ENCODE data around the gene PSMD13.

PSMD13 gene

DNA sequence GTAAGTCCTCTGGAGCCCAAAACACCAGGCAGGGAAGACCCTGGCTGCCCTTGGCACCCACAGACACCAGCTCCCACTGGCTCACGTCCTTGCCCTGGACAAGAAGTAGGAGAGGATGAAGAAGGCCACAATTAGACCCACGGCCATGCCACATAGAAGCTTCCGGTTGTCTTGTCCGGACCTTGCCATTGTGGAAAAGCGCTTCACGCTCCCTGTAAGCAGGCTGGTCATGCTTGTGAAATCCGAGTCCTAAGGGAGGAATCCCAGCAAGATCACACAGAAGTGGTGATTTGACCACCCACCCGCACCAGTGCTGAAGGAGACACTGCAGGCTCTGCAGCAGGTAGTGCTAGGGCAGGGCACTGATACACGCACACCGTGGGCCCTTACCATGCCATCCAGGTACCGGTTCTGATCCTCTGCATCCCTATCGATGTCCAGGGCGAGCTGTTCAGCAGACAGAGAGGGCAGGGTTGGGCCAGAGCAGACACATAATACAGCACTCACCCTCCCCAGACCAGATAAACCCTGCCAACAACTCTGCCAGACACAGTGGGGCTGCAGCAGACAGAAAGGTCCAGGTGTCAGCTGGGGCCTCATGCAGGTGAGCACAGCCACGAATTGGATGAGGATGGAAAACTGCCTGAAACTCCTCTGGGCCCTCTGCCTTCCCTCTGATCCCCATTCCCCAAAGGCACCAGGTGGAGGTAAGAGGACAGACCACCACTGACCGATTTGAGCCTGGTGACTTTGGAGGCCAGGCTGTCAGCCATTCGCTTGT lies 31.4 kb upstream of the PSMD13 start:
- 95 to 98% methylated on average over 12 to 14 of the region's 16 CpGs for WGBS, 2 experiments (ENCODE audit: insufficient coverage in 2 of 2)
- Histone ChIP-seq H3K4me3 (ENCODE audit: extremely low read depth, insufficient read depth, low read length, poor library complexity, severe bottlenecking) (peak overlapping the region; percentile 92), H3K27ac (ENCODE audit: low read depth, low read length, severe bottlenecking) (no peak overlapping the region), H3K9me3 (ENCODE audit: control insufficient read depth, low read length) (no peaks in the 10 kb centered on the region), H3K4me1 (ENCODE audit: control insufficient read depth, insufficient read depth, low read length, poor library complexity, severe bottlenecking) (peaks cover 19% of the 10 kb centered on the region), H3K36me3 (ENCODE audit: control insufficient read depth, insufficient read depth, low read length) (peaks cover 45% of the 10 kb centered on the region)

DNA sequence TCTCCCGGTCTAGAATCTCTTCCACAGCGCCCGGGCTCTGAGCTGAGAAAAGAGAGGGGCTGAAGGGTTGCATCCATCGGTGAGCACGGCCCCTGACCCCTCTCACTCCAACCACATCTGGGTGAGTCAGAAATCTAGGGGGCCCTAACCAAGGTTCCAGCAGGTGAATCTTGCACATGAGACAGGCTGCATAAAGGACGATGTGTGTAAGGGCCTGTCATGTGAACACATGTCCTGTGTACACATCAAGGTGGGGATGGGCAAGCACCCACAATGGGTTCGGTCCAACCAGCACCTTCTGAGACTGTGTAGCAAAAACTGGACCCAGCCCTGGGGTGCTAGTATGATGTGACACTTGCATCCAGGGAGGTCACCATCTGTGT lies 30.8 kb upstream of the PSMD13 start:
- Histone ChIP-seq H3K4me3 (ENCODE audit: extremely low read depth, insufficient read depth, low read length, poor library complexity, severe bottlenecking) (peak overlapping the region; percentile 92), H3K27ac (ENCODE audit: low read depth, low read length, severe bottlenecking) (no peak overlapping the region), H3K36me3 (ENCODE audit: control insufficient read depth, insufficient read depth, low read length) (peaks cover 51% of the 10 kb centered on the region), H3K9me3 (ENCODE audit: control insufficient read depth, low read length) (no peaks in the 10 kb centered on the region), H3K4me1 (ENCODE audit: control insufficient read depth, insufficient read depth, low read length, poor library complexity, severe bottlenecking) (peaks cover 24% of the 10 kb centered on the region)
- WGBS, 2 experiments (ENCODE audit: insufficient coverage in 2 of 2) = 76 to 97% methylated on average over 4 of the region's 7 CpGs

DNA sequence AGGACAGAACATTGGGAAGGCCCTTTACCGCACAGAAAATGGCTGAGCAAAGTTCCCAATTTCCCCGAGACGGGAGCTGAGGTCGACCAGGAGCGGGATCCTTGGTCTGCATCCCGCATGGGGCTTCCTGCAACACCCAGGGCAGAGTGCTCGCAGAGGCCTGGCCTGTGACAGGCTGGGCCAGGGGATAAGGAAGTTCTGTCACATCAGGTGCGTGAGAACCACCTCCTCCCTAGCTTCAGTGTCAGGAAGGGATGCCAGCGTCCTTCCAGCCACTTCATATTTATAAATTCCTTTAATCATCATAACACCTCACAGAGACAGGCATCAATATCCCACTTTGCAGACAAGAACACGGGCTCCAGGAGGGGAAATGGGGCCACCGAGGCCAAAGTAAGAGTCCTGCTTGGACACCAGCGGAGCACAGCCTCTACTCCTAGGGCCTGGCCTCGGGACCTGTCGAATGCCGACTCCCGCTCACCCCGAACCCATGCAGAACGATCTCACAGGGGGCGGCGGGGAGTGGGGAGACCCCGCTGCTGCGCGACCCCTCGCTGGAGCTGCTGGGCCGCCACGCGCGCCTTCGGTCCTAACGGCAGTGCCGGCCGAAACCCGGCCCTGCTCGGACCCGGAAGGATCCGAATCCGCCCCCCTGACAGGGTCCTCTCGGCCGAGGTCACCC lies 30.1 kb upstream of the PSMD13 start:
- WGBS, 2 experiments (ENCODE audit: insufficient coverage in 2 of 2) = 11 to 21% methylated on average over 25 to 38 of the region's 39 CpGs
- H3K36me3 ChIP-seq (ENCODE audit: control insufficient read depth, insufficient read depth, low read length) = peaks cover 57% of the 10 kb centered on the region
- peak overlapping the region; percentile 92 for H3K4me3 ChIP-seq (ENCODE audit: extremely low read depth, insufficient read depth, low read length, poor library complexity, severe bottlenecking)
- no peaks in the 10 kb centered on the region for H3K9me3 ChIP-seq (ENCODE audit: control insufficient read depth, low read length)
- H3K27ac ChIP-seq (ENCODE audit: low read depth, low read length, severe bottlenecking) = peak overlapping the region; percentile 97
- H3K4me1 ChIP-seq (ENCODE audit: control insufficient read depth, insufficient read depth, low read length, poor library complexity, severe bottlenecking) = peaks cover 26% of the 10 kb centered on the region

DNA sequence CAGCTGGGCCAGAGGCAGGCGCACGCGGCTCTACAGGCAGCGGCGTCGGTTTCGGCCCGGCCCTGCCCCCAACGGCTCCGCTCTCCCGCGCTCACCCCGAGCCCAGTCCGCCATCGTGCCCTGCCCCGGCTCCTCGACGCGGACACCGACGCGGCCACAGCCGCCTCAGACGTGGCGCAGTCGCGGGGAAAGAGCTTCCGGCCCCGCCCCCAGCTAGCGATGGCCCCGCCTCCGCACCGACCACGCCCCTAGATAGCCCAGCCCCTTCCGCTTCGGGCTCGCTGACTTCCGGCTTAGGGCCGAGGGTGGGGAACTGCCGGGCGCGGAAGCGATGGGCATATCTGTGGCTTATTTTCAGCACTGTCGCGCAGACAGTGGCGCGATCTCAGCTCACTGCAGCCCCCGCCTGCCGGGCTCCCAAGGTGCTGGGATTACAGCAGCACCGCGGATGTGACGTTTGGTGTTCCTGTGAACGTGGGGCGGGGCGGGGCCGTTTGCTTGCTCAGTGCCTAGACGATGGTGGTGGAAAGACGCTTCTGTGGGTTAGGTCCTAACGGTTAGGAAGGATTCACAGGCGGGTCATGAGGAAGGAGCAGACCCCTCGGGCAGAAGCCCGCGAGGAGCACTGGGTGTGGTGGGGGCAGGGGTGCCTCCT lies 29.4 kb upstream of the PSMD13 start, which contains the start of the genes BET1L and RIC8A:
TSS of gene BET1L (minus strand) at position 192 of the 655 bp plus-strand sequence. CDS start at position 114, 78 bp downstream.
TSS of gene RIC8A (plus strand) at position 501 of the 655 bp plus-strand sequence. CDS start 1,147 bp downstream, outside the sequence.
- peak within 1 kb of the TSS; percentile 92 for H3K4me3 ChIP-seq (ENCODE audit: extremely low read depth, insufficient read depth, low read length, poor library complexity, severe bottlenecking)
- peaks cover 64% of the 10 kb centered on the region for H3K36me3 ChIP-seq (ENCODE audit: control insufficient read depth, insufficient read depth, low read length)
- peaks cover 26% of the 10 kb centered on the region for H3K4me1 ChIP-seq (ENCODE audit: control insufficient read depth, insufficient read depth, low read length, poor library complexity, severe bottlenecking)
- H3K9me3 ChIP-seq (ENCODE audit: control insufficient read depth, low read length) = no peaks in the 10 kb centered on the region
- WGBS, 2 experiments (ENCODE audit: insufficient coverage in 2 of 2) = 0% methylated on average over 45 to 58 of the region's 63 CpGs
- peak within 1 kb of the TSS; percentile 97 for H3K27ac ChIP-seq (ENCODE audit: low read depth, low read length, severe bottlenecking)

DNA sequence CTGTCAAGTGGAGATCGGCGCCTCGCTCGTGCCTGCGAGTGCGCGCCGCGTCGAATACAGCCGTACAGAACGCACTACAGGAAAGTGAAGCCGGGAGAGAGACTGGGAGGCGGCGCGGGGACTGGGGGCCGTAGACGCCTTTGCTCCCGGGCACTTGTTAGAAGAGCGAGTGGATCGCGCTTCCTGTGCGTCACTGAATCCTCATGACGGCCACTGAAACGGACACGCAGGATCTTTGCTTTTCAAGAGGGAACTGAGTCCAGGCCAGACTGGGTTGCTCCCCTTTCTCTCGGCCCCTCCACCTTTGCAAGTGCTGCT lies 29.0 kb upstream of the PSMD13 start:
- H3K36me3 ChIP-seq (ENCODE audit: control insufficient read depth, insufficient read depth, low read length) = peaks cover 69% of the 10 kb centered on the region
- peak overlapping the region; percentile 92 for H3K4me3 ChIP-seq (ENCODE audit: extremely low read depth, insufficient read depth, low read length, poor library complexity, severe bottlenecking)
- H3K9me3 ChIP-seq (ENCODE audit: control insufficient read depth, low read length) = no peaks in the 10 kb centered on the region
- peaks cover 27% of the 10 kb centered on the region for H3K4me1 ChIP-seq (ENCODE audit: control insufficient read depth, insufficient read depth, low read length, poor library complexity, severe bottlenecking)
- peak overlapping the region; percentile 97 for H3K27ac ChIP-seq (ENCODE audit: low read depth, low read length, severe bottlenecking)
- 0 to 1% methylated on average over 25 to 27 of the region's 27 CpGs for WGBS, 2 experiments (ENCODE audit: insufficient coverage in 2 of 2)

DNA sequence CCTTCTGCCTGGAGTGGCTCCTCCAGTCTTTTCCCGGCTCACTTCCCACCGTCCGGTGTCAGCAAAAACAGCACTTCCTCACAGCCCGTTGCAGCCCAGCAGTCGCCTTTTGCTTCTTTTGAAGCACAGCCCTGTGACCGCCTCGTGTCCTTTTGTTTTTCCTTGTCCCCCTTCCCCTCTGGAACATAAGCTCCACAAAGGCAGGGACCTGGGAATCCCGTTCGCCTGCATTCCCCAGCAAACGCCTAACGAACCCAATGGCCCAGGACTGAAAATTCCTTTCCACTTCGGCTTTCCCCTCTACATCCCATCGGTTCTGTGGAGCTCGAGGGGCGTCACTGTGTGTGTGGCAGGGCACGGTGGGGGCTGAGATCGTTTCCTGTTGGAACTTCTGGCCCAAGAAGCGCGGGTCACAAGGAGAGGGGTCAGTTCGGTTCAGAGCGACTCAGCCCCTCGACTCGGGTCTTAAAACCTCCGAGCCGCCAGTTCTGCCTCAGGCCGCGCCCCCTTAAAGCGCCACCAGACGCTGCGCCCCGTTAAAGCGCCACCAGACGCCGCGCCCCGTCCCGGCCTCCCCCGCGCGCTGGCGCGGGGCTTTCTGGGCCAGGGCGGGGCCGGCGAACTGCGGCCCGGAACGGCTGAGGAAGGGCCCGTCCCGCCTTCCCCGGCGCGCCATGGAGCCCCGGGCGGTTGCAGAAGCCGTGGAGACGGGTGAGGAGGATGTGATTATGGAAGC lies 28.4 kb upstream of the PSMD13 start:
- 0 to 1% methylated on average over 39 to 50 of the region's 57 CpGs for WGBS, 2 experiments (ENCODE audit: insufficient coverage in 2 of 2)
- Histone ChIP-seq H3K4me3 (ENCODE audit: extremely low read depth, insufficient read depth, low read length, poor library complexity, severe bottlenecking) (peak overlapping the region; percentile 92), H3K27ac (ENCODE audit: low read depth, low read length, severe bottlenecking) (peak overlapping the region; percentile 97), H3K36me3 (ENCODE audit: control insufficient read depth, insufficient read depth, low read length) (peaks cover 69% of the 10 kb centered on the region), H3K4me1 (ENCODE audit: control insufficient read depth, insufficient read depth, low read length, poor library complexity, severe bottlenecking) (peaks cover 29% of the 10 kb centered on the region), H3K9me3 (ENCODE audit: control insufficient read depth, low read length) (no peaks in the 10 kb centered on the region)

DNA sequence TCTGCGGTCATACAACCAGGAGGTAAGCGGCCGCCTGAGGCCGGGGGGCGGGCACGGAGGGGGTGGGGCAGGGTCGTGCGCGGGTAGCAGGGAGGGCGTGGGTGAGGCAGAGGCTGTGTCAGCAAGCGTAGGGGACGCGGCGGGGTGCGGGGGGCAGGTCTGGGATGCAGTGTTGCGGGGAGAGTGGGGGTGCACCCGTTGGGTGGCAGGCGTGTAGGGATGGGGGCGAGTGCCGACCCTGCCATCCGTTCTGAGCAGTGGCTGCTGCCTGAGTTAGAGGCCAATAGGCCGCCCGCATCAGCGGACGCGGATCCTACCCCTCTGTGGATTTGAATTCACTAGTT lies 27.9 kb upstream of the PSMD13 start:
- H3K9me3 ChIP-seq (ENCODE audit: control insufficient read depth, low read length) = no peaks in the 10 kb centered on the region
- 0 to 1% methylated on average over 13 to 23 of the region's 26 CpGs for WGBS, 2 experiments (ENCODE audit: insufficient coverage in 2 of 2)
- H3K36me3 ChIP-seq (ENCODE audit: control insufficient read depth, insufficient read depth, low read length) = peaks cover 70% of the 10 kb centered on the region
- peak overlapping the region; percentile 97 for H3K27ac ChIP-seq (ENCODE audit: low read depth, low read length, severe bottlenecking)
- peak overlapping the region; percentile 92 for H3K4me3 ChIP-seq (ENCODE audit: extremely low read depth, insufficient read depth, low read length, poor library complexity, severe bottlenecking)
- H3K4me1 ChIP-seq (ENCODE audit: control insufficient read depth, insufficient read depth, low read length, poor library complexity, severe bottlenecking) = peaks cover 29% of the 10 kb centered on the region

DNA sequence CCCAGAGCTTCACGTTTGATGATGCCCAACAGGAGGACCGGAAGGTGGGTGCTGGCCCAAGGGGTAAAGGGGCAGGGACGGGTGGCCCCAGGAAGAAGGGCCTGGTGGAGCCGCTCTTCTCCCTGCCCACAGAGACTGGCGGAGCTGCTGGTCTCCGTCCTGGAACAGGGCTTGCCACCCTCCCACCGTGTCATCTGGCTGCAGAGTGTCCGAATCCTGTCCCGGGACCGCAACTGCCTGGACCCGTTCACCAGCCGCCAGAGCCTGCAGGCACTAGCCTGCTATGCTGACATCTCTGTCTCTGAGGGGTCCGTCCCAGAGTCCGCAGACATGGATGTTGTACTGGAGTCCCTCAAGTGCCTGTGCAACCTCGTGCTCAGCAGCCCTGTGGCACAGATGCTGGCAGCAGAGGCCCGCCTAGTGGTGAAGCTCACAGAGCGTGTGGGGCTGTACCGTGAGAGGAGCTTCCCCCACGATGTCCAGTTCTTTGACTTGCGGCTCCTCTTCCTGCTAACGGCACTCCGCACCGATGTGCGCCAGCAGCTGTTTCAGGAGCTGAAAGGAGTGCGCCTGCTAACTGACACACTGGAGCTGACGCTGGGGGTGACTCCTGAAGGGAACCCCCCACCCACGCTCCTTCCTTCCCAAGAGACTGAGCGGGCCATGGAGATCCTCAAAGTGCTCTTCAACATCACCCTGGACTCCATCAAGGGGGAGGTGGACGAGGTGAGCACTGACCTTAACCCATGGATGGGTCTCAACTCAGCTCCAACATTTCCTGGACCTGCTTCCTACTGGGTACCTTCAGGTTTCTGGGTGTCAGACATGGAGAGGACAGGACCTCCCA lies 27.3 kb upstream of the PSMD13 start:
- WGBS, 2 experiments (ENCODE audit: insufficient coverage in 2 of 2) = 69 to 78% methylated on average over 26 to 29 of the region's 29 CpGs
- H3K4me1 ChIP-seq (ENCODE audit: control insufficient read depth, insufficient read depth, low read length, poor library complexity, severe bottlenecking) = peaks cover 29% of the 10 kb centered on the region
- H3K36me3 ChIP-seq (ENCODE audit: control insufficient read depth, insufficient read depth, low read length) = peaks cover 70% of the 10 kb centered on the region
- H3K27ac ChIP-seq (ENCODE audit: low read depth, low read length, severe bottlenecking) = peak overlapping the region; percentile 97
- no peaks in the 10 kb centered on the region for H3K9me3 ChIP-seq (ENCODE audit: control insufficient read depth, low read length)
- H3K4me3 ChIP-seq (ENCODE audit: extremely low read depth, insufficient read depth, low read length, poor library complexity, severe bottlenecking) = peak overlapping the region; percentile 92

DNA sequence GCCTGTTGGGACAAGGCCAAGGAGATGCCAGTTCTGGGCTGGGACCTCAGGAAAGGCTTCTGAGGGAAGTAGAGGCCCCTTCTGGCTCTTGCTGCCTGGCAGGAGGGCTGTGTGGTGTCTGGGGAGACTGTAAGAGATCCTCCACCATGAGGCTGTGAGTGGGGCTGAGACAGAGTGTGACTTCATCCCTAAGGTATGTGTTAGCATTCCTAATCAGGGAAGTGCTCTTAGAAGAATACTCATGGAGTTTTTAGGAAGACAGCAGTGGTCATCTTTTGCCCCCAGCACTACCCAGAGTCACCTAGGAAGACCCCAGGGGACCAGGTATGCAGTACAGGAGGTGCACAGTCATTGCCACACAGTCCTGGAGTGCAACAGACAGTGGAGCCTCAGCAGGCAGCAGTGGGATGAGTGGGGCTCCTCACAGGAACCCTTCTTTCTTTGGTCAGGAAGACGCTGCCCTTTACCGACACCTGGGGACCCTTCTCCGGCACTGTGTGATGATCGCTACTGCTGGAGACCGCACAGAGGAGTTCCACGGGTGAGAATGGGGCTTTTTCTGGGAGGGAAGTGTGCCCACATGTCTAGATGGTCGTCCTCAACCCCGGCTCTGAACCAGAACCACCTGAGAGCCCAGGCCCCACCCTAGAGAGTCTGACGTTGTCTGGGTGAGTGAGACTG lies 26.5 kb upstream of the PSMD13 start:
- H3K4me3 ChIP-seq (ENCODE audit: extremely low read depth, insufficient read depth, low read length, poor library complexity, severe bottlenecking) = peak overlapping the region; percentile 92
- H3K36me3 ChIP-seq (ENCODE audit: control insufficient read depth, insufficient read depth, low read length) = peaks cover 70% of the 10 kb centered on the region

More for the DNA sequence above, 26.5 kb upstream of the PSMD13 start:
- Histone ChIP-seq H3K4me1 (ENCODE audit: control insufficient read depth, insufficient read depth, low read length, poor library complexity, severe bottlenecking) (peaks cover 29% of the 10 kb centered on the region), H3K9me3 (ENCODE audit: control insufficient read depth, low read length) (no peaks in the 10 kb centered on the region), H3K27ac (ENCODE audit: low read depth, low read length, severe bottlenecking) (peak overlapping the region; percentile 92)
- WGBS, 2 experiments (ENCODE audit: insufficient coverage in 2 of 2) = 90 to 95% methylated on average over 7 to 9 of the region's 9 CpGs

All from mesodermal cell (in vitro differentiated cells).